LNCaP clone FGC (cell line): ENCODE measurements around the gene LTC4S.
A peak's percentile ranks its signal among the peaks of the same experiment; 100 is the strongest.

Source experiments
- DNase-seq: peaks from one replicate; pipeline ENCODE4 v3.0.0-alpha.2; 2011; ENCODE audit warnings: low read depth
- H3K4me3 ChIP-seq: 2 replicates; pipeline ENCODE4 v1.5.1; 2011; ENCODE audit warnings: mild to moderate bottlenecking, low read depth, low read length, control low read depth
- TF ChIP-seq, protein P1 (sequence below): IDR thresholded peaks from 2 replicates; pipeline ENCODE4 v1.5.1; 2012; ENCODE audit warnings: mild to moderate bottlenecking; ENCODE audit not compliant: control insufficient read depth, insufficient read depth; ENCODE audit errors: extremely low read depth

LTC4S gene

DNA sequence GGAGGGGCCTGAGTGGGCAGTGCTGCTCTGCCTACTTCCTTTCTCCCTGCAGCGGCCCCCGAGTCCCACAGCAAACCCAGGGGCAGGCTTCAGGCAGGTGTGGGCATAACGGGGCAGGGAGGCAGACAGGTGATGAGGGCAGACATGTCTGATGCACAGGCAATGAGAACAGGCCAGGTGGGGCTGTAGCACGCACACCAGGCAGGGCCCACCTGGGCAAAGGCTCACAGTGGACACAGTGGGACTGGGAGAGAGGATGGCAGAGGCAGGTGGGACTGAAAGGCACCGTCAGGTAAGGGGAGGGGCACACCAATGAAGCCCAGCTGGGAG, 5.8 kb downstream of the LTC4S start:
- TF ChIP-seq, protein P1, sequence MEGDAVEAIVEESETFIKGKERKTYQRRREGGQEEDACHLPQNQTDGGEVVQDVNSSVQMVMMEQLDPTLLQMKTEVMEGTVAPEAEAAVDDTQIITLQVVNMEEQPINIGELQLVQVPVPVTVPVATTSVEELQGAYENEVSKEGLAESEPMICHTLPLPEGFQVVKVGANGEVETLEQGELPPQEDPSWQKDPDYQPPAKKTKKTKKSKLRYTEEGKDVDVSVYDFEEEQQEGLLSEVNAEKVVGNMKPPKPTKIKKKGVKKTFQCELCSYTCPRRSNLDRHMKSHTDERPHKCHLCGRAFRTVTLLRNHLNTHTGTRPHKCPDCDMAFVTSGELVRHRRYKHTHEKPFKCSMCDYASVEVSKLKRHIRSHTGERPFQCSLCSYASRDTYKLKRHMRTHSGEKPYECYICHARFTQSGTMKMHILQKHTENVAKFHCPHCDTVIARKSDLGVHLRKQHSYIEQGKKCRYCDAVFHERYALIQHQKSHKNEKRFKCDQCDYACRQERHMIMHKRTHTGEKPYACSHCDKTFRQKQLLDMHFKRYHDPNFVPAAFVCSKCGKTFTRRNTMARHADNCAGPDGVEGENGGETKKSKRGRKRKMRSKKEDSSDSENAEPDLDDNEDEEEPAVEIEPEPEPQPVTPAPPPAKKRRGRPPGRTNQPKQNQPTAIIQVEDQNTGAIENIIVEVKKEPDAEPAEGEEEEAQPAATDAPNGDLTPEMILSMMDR: no peak
- no peak overlapping the region for H3K4me3 ChIP-seq
- DNase-seq: no peak

DNA sequence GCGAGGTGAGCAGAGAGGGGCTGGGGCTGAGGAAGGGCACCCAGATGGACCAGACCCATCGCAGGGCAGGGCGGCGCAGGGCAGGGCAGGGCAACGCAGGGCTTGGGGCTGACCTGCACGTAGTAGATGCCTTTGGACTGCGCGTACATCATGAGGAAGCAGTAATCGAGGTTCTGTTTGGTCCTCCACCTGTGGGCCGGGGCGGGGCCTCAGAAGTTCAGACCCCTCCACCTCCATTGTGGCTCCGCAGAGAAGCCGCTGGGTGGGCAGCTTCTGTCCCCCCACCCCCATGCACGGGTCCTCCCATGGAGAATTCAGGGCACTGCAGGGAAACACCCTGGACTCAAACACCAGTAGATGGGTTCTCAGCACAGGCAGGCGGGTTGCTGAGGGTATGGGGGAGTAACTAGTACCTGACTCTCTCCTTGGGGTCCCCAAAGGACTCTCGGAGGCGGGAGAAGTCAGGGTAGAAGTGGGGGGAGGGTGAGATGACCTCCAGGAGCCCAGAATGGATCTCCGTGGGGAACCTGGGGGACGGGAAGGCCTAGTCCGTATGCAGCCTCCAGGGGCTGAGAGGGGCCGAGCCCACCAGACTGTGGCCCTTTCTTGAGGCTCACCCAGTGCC, 6.4 kb downstream of the LTC4S start:
- H3K4me3 ChIP-seq: no peak overlapping the region
- DNase-seq: no peak
- TF ChIP-seq, protein P1: no peak

DNA sequence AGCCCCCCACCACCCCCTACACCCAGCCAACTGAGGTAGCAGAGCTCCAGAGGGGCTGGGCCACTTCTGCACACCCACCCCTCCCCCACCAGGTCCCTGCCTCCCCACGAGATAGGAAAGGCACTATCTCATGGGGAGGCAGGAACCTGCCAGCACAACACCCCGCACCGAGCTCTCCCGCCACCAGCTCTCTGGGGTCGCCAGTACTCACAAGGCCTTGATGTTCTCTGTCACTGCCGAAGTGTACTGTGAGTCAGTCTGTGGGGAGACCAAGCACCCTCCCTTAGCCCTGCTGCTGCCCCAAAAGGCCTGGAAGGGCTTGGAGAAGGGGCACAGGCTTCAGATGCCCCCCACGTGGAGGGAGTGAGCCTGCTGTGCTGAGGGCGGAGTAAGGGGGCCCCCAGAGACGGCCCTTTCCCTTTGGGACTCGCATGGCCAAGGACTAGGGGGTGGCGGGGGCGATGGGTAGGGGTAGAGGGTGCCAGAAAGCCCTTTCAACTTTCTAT, 7.0 kb downstream of the LTC4S start:
- TF ChIP-seq, protein P1: no peak
- H3K4me3 ChIP-seq: no peak overlapping the region
- DNase-seq: no peak

DNA sequence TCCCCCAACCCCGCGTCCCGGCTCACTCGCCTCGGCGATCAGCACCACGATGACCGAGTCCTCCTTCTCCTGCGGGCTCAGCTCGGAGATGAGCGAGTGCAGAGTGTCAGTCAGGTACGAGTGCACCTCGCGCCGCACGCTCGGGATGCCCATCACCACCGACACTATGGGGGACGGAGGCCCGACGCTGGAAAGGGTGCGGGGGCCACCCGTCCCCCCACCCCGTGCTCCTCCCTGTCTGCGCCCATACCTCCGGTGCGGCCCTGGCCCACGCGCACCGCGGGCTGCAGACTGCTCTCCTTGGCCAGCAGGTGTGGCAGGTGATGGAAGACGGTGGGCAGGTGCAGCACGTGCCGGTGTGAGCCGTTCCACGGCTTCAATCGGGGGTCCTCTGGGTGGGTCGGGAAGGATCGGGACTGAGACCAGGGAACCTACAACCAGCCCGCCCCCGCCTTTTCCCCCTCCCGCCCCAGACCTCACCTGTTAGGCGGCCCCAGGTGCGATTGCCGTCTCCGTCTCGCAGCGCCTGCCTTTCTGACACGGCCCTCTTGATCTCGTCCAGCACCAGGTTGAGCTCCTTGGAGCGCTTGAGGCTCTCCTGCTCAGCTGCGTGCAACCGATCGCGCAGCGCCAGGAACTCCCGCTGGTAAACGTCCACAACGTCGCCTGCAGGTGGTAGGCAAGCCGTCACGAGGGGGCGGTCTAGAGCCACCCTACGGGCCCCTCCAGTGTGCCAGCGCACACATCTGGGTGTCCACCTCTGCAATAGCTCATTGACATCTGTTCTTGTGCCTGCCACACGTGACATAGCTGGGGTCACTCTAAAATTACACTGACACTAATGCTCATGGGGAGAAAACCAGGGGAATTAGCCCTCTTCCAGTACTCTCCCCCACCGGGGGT, 7.8 kb downstream of the LTC4S start:
- no peak for DNase-seq
- TF ChIP-seq, protein P1: 0 out of 2 replicates have a peak, but pooled peaks have one; percentile 11
- no peak overlapping the region for H3K4me3 ChIP-seq

DNA sequence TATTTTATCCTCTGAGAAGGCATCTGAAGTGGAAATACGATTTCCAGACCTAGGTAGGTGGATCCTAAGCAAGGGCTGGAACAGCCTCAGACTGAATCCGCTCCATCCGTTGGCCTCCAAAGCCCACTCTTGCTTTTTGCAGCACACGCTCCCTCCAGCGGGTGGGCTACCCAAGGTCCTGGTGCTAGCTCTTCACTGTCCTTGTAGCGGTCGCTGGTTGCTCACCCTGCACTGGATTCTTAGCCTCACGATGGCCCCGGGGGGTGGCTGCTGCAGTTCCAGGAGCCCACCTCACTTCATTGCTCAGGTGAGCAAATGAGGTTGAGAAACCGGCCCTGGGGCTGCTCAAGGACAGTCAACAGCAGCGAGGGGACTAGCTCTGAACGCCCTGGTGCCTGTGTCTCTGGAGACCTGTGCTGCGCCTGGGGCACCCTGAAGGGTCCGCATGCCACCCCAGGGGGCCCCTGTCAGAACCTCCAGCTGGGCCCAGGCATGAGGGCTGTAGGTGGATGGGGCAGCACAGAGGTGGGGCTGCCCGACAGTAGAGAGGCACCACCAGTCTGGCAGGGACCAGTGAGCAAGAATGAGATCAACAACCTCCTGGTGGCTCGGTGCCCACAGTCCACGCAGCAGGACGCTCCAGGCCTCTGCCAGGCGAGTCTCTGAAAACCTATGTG, 8.6 kb downstream of the LTC4S start:
- no peak overlapping the region for H3K4me3 ChIP-seq
- DNase-seq: no peak
- TF ChIP-seq, protein P1: no peak

DNA sequence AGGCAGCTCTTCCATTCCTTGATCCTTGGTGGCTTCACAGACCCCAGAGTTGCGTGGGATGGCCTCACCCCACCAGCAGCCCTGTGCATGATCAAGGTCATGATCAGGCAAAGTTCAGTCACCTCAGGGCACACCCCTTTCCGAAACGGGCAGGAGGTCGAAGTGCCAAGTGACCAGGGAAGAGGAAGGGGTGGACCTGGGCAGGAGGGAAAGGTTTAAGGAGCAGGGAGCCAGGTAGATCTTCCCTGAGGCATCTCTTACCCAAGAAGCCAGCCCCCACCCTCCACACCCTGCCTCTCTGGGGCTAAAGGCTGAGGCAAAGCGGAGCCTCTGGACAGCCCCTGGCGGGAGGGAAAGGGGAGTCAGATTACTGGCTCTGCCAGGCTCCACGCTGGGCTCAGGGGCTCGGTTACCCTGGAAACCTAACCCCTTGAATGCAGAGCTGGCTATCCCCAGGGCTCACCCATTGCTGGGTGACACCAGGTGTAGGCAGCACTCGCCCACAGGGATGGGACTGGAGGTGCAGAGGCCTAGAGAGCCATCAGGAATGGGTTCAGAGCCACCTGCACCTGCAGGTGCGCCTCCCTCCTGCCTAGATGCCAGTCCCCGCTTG, 9.3 kb downstream of the LTC4S start:
- TF ChIP-seq, protein P1: no peak
- no peak for DNase-seq
- no peak overlapping the region for H3K4me3 ChIP-seq
